Calu3 (cell line): ENCODE measurements around the gene KRT6B. TPM values are rescaled to one million over a fixed set of nuclear protein-coding genes. Genes with fewer than 3 reads are reported as not detected.
"Not testable (repeated sequence)": the region's sequence is repeated elsewhere in the genome, so short reads cannot be mapped to it uniquely, and the experiment has no call there.

Experiments used
- BruUV-seq: library from RNA; stranded (reverse); fragments of 400-500 nt; replicated peaks from 2 replicates; lab custom pipeline; 2021; lab: Mats Ljungman, UMichigan
- CTCF ChIA-PET: fragments of 300-600 bp; sonication (Branson Sonifier 250); formaldehyde crosslinking; loops from one replicate; lab custom pipeline; 2022; ENCODE audit warnings: antibody characterized with exemption; lab: Charles Lee
- DNase-seq: peaks from one replicate; pipeline ENCODE4 v3.0.0; 2022
- H3K27ac Mint-ChIP-seq: one replicate; pipeline ENCODE4 v1.8.0; 2022; ENCODE audit warnings: mixed read lengths; ENCODE audit not compliant: unreplicated experiment
- H3K27me3 Mint-ChIP-seq: one replicate; pipeline ENCODE4 v1.8.0; 2022; ENCODE audit warnings: mixed read lengths; ENCODE audit not compliant: unreplicated experiment
- H3K36me3 Mint-ChIP-seq: one replicate; pipeline ENCODE4 v1.8.0; 2022; ENCODE audit warnings: mild to moderate bottlenecking, moderate library complexity, mixed read lengths; ENCODE audit not compliant: insufficient read depth, unreplicated experiment
- H3K4me1 Mint-ChIP-seq: one replicate; pipeline ENCODE4 v1.8.0; 2022; ENCODE audit warnings: mild to moderate bottlenecking, low read depth, mixed read lengths; ENCODE audit not compliant: unreplicated experiment
- H3K4me3 Mint-ChIP-seq: one replicate; pipeline ENCODE4 v1.8.0; 2022; ENCODE audit warnings: mild to moderate bottlenecking, low read depth, moderate library complexity, mixed read lengths; ENCODE audit not compliant: unreplicated experiment
- H3K9me3 Mint-ChIP-seq: one replicate; pipeline ENCODE4 v1.8.0; 2022; ENCODE audit warnings: low read depth, mixed read lengths; ENCODE audit not compliant: unreplicated experiment
- intact Hi-C: fragments of 100-400 bp; cut with micrococcal nuclease; formaldehyde crosslinking; loops from one replicate; pipeline ENCODE4 v1.10.0; 2022; ENCODE audit not compliant: unreplicated experiment
- total RNA-seq: library from RNA; stranded (reverse); gene quantifications from 2 replicates; pipeline ENCODE4 v1.2.3, GENCODE V29; 2022
- TF ChIP-seq, protein P1 (sequence below): fragments of 200-600 bp; IDR thresholded peaks from one replicate; pipeline ENCODE4 v1.8.0; 2022; ENCODE audit warnings: antibody characterized with exemption; ENCODE audit not compliant: unreplicated experiment

KRT6B gene
- total RNA-seq, 1 experiment from 2014 or later, result 5.6 TPM

DNA sequence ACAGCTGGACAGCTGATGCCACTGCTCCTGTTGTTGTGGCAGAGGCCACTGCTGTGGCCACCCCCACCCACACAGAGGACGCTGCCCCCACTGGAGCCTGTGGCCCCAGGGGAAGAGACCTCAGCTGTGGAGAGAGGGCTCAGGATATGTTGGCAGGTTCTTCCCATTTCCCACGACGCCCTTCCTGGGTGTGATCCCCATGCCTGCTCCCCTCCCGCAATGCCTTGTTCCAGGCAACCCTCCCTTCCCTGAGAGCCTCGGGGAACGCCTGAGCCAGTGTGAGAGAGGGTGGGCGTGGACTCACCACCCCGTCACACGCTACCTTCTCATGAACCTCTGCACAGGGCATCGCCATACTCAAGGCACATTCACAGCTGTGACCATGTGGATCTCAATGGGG lies 40.1 kb downstream of the KRT6B start:
- Mint-ChIP-seq H3K27me3 (peaks cover 49% of the 10 kb centered on the region), H3K9me3 (no peaks in the 10 kb centered on the region), H3K4me3 (no peak overlapping the region), H3K27ac (no peak overlapping the region), H3K4me1 (no peaks in the 10 kb centered on the region), H3K36me3 (no peaks in the 10 kb centered on the region)
- TF ChIP-seq, protein P1, sequence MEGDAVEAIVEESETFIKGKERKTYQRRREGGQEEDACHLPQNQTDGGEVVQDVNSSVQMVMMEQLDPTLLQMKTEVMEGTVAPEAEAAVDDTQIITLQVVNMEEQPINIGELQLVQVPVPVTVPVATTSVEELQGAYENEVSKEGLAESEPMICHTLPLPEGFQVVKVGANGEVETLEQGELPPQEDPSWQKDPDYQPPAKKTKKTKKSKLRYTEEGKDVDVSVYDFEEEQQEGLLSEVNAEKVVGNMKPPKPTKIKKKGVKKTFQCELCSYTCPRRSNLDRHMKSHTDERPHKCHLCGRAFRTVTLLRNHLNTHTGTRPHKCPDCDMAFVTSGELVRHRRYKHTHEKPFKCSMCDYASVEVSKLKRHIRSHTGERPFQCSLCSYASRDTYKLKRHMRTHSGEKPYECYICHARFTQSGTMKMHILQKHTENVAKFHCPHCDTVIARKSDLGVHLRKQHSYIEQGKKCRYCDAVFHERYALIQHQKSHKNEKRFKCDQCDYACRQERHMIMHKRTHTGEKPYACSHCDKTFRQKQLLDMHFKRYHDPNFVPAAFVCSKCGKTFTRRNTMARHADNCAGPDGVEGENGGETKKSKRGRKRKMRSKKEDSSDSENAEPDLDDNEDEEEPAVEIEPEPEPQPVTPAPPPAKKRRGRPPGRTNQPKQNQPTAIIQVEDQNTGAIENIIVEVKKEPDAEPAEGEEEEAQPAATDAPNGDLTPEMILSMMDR, result no peak
- no TSS peak for BruUV-seq
- CTCF ChIA-PET, result no interaction called here
- intact Hi-C loops, result no loop called here
- DNase-seq, result no peak

- CTCF ChIA-PET, H3K4me3 Mint-ChIP-seq, H3K36me3 Mint-ChIP-seq, H3K4me1 Mint-ChIP-seq, H3K9me3 Mint-ChIP-seq, intact Hi-C loops, H3K27ac Mint-ChIP-seq, DNase-seq, BruUV-seq: not testable (repeated sequence)
- H3K27me3 Mint-ChIP-seq, result peaks cover 47% of the 10 kb centered on the region
These were observed 41.2 kb downstream of the KRT6B start for GRCh38 chr12:52410589-52411248.

GRCh38 chr12:52407918-52408317 lies 44.0 kb downstream of the KRT6B start:
- Mint-ChIP-seq H3K4me1 (no peaks in the 10 kb centered on the region), H3K9me3 (no peaks in the 10 kb centered on the region), H3K27me3 (peaks cover 35% of the 10 kb centered on the region), H3K27ac (no peak overlapping the region), H3K36me3 (no peaks in the 10 kb centered on the region), H3K4me3 (no peak overlapping the region)
- TF ChIP-seq, protein P1, result no peak
- intact Hi-C loops, result no loop called here
- DNase-seq, result no peak
- CTCF ChIA-PET, result interaction anchor here (0.7 kb wide), 1 partner anchor 152 kb away, joined by 4 read pairs; no protein-coding TSS in a partner anchor
- no TSS peak for BruUV-seq

- Mint-ChIP-seq H3K27ac (no peak within 1 kb of the TSS), H3K9me3 (no peaks in the 10 kb centered on the region), H3K27me3 (peaks cover 41% of the 10 kb centered on the region), H3K4me3 (no peak within 1 kb of the TSS), H3K36me3 (no peaks in the 10 kb centered on the region), H3K4me1 (no peaks in the 10 kb centered on the region)
- intact Hi-C loops, result no loop called here
- DNase-seq, result no peak
- BruUV-seq, result no TSS peak
- TF ChIP-seq, protein P1, result no peak
- CTCF ChIA-PET, result no interaction called here
These were observed 46.0 kb downstream of the KRT6B start, which contains the start of gene KRT82 for GRCh38 chr12:52405922-52406385. KRT82 (minus strand) TSS chr12:52406335; CDS start chr12:52406277, 58 bp downstream.

DNA sequence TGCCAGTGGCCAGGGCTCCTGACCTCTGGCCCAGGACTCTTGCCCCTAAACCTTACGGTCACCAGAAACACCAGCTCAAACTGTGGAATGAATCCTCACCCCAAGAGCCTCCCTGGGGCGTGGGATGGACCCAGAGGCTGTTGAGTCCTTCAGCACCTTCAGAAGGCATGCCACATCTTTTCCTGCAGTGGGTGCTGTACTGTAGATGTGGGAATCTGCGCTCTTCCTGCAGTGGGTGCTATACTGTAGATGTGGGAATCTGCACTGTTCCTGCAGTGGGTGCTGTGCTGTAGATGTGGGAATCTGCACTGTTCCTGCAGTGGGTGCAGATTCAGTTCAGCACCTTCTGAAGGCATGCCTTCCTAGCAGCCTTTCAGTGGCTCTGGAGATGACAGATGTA lies 47.0 kb downstream of the KRT6B start:
- CTCF ChIA-PET, result interaction anchor here (0.8 kb wide), 1 partner anchor 9 kb away, joined by 4 read pairs; no protein-coding TSS in a partner anchor
- Mint-ChIP-seq H3K36me3 (no peaks in the 10 kb centered on the region), H3K4me1 (no peaks in the 10 kb centered on the region), H3K27ac (no peak overlapping the region), H3K4me3 (no peak overlapping the region), H3K27me3 (peaks cover 41% of the 10 kb centered on the region), H3K9me3 (no peaks in the 10 kb centered on the region)
- TF ChIP-seq, protein P1, result no peak
- no TSS peak for BruUV-seq
- no peak for DNase-seq
- intact Hi-C loops, result no loop called here
